GM18502 (cell line): ENCODE results near the gene TWF1.
"Not testable (repeated sequence)": the region's sequence is repeated elsewhere in the genome, so short reads cannot be mapped to it uniquely, and the experiment has no call there.

Experiments used
- ATAC-seq: cut with Tn5 transposase; IDR thresholded peaks from one replicate; pipeline ENCODE4 v1.9.1; 2021; ENCODE audit warnings: mild to moderate bottlenecking; ENCODE audit not compliant: unreplicated experiment, poor library complexity

Gene TWF1

DNA sequence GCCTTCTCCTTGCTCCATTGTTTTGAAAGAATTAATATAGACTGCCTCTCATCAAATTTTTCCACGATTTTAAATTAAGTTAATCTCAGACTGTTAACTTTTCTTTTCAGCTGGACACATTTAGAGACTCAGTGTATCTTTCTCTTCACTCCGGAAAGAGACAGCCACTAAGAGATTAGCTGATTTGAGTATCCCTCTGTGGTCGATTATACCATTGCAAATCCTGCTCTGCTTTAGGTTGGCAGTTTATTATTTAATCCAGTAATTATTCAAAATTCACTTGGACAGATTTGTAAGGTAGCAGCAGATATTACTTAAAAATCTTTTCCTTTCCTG lies 588 bp upstream of the TWF1 start:
- no peak for ATAC-seq

DNA sequence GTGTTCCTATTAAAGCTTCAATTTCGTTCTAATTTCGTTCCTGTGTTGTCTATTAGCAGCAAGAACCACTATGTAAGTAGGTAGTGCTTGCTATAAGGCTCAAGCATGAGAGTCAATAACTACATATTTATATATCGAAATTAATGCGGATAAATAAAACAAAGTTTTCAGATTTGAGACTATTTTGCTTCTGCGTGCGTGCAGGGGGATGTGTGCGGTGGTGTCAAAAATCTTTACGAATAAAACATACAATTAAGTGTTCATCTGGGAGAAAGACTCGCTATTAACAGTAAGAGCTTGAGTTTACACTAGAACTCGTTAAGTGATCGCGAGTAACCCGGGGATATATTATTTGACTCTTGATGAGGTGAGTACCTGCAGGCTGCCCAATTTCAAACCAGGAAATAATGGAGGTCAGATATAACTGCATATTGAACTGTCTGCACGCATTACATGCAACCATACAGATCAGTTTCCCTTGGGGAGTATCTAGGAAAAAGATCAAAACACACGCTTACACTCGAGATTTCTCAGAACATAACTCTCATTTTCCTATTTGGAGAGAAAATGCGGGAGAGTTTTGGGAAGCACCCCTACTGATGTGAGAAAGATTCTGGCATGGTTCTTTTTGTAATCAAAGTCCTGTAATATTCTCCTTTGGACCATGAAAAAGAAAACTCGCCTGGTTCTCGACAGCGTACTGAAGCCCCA lies 813 bp downstream of the TWF1 start:
- ATAC-seq = peak; percentile 19

DNA sequence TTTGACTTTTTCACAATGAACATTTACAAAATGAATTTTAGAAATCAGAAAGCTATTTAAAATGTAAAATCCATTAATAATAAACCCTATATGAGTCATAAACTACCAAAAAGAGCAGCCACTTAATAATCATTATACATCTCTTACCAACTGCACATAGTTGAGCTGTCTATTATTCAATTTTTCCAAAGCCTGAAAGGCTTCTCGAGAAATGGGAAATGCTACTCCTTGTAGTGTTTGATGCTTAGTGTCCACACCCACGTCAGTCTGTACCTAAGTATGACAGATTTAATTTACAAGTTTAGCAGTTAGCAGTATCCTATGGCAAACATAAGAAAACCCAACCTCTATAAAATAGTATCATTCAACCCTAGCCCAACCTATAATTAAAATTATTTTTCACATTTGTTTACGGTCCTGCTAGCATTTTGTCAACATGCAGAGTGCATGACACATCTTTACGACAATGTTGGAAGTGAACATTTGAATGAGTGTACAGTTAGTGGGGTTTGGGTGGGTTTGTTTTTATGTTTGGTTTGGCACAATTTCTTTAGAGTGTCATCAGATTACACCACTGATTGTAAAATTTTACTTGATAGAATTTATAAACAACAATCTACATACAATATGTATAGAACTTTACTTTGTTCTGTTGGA lies 8.4 kb downstream of the TWF1 start:
- ATAC-seq = no peak

DNA sequence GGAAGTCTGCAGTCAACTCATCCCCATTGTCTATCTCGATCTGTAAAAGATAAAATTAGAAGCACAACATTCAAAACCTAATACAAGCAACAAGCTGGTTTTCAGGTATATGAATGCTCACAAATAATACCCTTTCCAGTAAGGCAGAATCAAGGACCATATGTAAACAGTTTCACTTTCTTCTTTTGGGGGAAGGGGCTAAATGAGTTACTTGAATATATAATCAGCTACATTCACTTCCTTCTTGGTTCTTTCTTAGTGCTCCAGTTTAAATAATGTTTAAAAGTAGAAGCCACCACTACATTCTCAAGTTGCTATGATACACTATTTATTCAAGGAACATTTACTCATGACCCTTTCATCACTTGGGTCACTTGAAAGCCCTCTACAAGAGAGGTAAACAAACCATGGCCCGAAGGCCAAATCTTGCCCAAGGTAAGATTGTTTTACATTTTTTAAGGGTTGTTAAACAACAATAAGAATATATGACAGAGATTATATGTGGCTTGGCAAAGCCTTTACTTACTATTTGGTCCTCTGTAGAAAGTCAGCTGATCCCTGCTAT lies 10.3 kb downstream of the TWF1 start:
- no peak for ATAC-seq

DNA sequence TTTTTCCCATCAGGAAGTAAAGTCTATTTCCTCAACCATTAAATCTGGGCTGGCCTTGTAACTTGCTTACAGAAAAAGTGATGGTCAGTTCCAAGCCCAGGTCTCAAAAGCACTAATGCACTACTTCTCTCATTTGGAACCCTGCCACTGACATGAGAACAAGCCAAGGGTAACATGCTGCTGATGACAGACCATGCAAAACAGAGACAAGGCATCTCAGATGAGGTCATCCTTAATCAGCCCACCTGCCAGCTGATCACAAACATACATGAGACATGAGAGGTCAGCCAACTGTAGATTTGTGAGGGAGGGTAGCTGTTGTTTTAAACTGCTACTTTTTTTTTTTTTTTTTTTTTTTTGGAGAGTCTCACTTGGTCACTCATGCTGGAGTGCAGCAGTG lies 16.2 kb downstream of the TWF1 start:
- no peak for ATAC-seq

DNA sequence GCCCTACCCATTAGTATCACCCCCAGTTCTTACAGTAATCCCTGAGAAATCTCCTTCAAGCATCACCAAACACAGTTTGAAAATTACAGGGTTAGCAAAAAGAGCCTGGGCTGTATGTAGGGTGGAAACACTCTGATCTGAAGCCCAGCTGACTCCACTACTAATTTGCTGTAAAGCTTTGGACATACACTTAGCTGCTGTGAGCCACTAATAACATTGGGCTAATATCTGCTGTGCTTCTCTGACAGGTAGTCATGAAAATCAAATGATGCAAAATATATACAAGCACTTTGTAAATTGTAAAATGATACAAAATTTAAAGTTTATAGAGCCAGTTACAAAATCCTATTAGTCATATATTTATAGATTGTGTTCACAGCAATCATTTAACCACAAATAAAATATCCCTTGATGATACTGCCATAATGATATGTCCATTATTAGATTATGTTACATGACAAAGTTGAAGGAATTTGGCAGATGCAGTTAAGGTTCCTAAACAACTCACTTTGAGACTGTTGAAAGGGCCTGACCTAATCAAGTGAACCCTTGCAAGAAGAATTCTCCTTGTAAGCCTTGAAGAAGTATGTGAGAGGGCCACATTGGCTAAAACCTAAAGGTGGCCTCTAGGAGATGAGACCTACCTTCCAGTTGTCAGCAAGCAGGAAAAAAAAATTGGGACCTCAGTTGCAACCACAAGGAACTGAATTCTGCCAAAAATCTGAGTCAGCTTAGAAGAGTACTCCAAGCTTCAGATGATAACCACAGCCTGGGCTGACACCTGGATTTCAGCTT lies 19.0 kb downstream of the TWF1 start:
- no peak for ATAC-seq

DNA sequence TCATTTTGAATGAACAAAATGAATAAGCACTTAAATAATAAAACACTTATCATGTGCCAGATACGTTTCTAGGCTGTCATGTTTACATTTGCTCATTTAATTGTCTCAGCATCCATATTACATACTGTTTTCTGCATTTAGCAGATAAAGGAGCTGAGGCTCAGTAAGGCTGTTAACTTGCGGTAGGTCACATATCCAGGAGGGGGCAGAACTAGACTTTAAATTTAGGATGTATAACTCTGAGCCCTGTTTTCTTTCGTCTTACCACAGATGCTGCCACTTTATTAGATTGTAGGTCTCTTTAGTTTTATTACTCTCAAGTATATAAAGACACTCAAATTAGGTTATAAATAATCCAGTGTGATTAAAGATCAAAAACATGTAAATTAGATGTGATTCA lies 29.6 kb downstream of the TWF1 start:
- ATAC-seq = no peak

DNA sequence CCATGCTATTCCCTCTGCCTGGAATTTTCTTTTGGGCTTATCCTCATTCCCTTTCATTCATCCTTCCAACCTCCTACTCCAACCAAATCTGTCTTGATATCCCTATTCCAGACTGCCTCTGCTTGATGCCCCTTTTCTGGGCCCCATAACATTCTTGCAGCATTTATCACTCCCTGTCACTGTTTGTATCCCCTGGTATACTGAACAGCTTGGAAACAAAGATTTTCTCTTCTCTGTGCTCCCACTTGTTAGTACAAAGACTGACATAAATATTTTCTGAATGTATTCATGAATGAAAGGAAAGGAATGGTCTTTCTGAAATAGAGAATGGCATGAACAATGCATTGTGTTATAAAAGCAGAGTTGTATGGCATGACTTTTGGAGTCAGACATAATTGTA lies 39.8 kb downstream of the TWF1 start:
- no peak for ATAC-seq

DNA sequence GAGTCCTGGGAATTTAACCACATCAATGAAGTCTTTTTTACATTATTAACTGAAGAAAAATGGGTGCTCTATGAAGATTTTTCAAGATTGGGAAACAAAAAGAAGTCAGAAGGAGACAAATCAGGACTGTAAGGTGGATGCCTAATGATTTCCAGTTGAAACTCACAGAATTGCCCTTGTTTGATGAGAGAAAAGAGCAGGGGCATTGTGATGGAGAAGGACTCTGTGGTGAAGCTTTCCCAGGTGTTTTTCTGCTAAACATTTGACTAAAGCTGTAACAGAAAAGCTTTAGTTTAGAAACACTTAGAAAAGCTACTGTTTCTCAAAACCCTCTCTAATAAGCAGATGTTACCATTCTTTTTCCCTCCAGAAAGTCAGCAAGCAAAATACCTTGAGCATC lies 41.6 kb downstream of the TWF1 start:
- ATAC-seq = no peak

DNA sequence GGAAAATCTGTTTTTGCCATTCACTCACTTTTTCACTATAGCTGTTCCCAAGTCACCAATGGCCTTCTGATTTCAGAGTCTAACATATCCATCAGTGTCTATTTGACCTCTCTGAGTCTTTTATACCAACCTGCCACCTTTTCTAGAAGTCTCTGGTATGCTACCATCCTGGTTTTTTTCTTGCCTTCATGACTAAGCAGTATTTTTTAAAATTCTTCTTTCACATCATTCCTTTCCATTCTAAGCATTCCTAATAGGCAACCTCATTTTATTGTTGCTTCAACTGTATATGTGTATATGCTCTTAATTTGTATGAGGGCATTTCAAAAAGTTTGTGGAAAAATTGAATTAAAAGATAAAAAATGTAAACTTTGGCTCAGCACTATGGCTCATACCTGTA lies 42.3 kb downstream of the TWF1 start:
- no peak for ATAC-seq

DNA sequence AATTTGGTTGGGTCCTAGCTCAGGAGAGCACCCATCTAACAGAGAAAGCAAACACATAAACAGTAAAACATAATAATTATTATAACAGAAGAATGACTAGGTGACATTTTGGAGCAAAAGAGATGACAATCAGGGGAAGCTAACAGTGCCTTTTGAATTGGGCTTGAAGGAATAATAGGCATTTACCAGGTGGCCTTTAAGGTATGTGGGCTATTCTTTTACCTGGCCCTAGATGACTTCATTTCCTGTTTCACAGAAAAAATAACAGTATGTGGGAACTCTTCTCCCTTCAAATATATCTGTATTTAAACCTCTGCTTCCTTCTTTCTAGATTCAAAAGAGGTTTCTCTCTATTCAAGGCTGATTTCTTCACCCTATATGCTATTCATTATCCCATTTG lies 43.5 kb downstream of the TWF1 start:
- no peak for ATAC-seq

DNA sequence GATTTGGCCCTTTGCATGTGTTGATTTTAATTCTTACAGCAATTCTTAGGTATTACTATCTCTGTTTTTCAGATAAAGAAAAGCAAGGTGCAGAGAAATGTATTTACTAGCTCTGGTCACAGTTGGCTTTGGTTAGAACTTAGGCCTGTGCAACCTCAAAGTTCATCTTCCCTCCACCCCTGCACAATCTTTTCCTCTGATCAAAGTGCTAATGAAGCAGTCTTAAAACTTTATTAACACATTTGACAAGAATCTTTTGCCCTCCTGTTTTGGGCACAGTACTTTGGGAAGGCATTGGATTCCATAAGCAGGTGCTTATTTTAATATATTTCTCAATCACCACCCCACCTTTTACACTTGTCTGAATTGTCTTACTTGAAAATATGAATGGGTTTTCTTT lies 44.6 kb downstream of the TWF1 start:
- ATAC-seq = no peak

DNA sequence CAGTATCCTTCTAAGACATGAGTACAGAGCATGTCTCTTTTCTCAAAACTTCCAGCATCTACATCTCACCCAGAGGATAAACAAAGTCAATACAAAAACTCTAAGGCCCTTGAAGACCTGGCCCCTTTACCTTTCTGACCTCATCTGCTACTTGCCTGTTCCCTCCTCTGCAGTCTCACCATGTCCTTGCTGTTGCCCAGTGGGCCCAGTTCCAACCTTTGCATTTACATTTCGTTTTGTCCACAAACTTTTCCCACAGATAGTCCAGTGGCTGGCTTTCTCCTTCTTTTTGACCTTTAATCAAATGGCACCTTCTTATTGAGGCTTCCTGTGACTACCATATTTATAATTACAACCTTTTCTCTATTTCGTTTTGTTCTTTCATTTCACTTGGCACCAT lies 45.7 kb downstream of the TWF1 start:
- ATAC-seq = no peak

DNA sequence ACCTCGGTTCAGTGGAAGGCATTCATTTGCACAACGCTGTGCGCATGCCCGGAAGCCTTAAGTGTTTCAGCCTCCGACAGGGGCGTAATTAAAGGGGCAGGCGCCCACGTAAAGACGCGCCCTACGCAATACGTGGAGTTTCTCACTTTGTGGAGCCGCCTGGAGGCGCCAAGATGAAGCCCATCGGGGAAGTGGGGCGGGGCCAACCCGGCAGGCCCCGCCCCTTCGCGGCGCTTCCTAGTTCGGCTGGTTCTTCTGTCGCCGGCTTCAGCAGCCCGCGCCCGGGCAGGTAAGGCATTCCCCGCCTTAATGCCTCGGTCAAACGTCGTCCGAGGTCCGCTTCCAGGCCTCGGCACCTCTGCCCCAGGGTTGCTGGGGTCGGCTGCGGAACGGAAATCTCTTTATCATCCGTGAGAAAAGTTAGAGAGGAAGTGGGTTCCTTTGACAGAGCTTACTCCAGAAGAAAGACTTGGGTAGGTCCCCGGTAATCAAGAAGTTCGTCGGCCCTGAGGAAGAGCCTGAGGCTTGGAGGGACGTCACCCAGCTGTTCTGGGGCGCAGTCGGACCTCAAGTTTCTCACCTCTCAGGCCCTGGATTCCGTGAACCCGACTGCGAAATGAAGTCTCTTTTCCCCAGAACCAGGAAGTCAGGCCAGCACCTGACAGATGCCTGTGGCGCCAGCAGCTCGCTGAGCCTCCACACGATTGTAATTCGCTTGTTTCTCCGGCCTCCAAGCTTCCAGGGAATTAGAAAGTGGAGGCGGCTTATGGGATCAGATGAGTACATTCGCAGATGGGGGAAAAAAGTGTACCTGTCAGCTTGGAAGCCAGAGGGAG lies 47.2 kb downstream of the TWF1 start, which contains the start of the genes IRAK4 and PUS7L:
IRAK4 (plus strand) TSS at position 224 of the 836 bp plus-strand sequence. CDS start 9,161 bp downstream, outside the sequence.
PUS7L (minus strand) TSS at position 63 of the 836 bp plus-strand sequence. CDS start 3,545 bp downstream, outside the sequence.
- peak; percentile 97 for ATAC-seq

DNA sequence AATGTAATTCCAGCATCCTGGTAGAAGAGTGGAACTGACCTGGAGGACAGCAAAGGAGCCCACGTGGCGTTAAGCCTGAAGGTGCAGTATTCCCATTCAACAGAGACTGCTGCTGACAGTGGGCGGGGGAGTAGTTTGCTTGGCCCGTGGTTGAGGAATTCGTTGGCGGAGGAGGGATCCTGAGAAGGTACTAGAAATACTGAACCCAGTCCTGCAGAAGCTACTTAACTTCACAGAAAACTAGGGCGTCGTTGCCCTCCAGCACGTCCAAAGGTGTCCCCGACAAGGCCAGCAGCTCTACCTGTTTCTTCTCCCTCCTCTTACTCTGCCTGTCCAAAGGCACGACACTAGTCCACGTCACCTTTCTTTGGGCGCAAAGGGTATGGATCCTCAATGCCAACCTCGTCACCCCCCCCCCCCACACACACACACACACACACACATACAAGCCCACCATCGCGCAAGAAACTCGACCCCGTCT lies 47.8 kb downstream of the TWF1 start:
- peak; percentile 11 for ATAC-seq

DNA sequence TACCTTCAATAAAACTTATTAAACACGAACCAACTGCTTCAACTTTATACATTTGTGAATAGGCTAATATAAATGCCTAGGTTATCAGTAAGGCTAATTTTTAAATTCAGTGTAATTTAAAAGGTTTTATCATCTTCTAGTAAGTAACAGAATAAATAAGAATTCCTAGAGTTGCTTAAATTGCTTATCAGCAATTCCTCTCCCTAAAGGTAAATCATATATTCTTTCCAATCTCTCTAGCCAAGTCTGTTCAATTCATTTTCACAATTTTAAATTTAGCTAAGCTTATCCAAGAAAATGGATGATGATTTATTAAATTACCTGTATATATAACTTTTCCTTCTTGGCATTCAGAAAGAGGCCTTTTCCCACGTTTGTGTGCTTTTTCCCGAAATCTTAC lies 52.1 kb downstream of the TWF1 start:
- no peak for ATAC-seq

DNA sequence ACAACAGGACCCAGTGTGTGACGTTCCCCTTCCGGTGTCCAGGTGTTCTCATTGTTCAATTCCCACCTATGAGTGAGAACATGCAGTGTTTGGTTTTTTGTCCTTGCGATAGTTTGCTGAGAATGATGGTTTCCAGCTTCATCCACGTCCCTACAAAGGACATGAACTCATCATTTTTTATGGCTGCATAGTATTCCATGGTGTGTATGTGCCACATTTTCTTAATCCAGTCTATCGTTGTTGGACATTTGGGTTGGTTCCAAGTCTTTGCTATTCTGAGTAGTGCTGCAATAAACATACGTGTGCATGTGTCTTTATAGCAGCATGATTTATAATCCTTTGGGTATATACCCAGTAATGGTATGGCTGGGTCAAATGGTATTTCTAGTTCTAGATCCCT lies 54.8 kb downstream of the TWF1 start:
- not testable (repeated sequence) for ATAC-seq

DNA sequence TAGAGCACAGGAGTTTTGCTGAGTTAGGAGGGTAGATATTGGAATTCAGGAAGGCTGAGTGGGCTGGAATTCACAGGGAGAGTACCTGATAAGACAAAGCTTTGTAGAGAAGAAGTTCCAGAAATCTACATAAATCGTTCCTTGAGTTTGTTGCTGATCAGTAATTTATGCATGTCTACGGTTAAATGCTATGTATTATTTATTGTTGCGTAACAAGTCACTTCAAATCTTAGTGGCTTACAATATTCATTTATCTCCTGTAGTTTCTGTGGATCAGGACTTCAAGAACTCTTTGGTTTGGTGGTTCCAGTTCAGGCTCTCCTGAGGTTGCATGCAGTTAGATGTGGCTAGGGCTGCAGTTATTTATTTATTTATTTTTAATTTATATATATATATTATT lies 55.3 kb downstream of the TWF1 start:
- no peak for ATAC-seq

DNA sequence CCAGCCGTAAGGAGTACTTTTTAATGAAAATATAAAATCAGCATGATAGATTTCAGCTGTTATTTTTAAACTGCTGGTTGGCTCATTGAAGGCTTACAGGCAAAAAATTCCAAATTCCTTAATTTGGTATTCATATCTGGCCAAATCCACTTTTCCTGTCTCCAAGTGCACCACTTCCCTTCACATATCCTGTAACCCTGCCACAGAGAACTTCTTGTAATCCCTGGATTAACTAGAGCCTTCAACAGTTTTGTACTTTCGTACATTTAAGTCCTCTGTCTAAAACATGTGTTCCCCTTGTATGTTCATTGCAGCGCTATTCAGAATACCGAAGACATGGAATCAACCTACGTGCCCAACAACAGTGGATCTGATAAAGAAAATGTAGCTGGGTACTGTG lies 57.1 kb downstream of the TWF1 start:
- ATAC-seq = no peak

DNA sequence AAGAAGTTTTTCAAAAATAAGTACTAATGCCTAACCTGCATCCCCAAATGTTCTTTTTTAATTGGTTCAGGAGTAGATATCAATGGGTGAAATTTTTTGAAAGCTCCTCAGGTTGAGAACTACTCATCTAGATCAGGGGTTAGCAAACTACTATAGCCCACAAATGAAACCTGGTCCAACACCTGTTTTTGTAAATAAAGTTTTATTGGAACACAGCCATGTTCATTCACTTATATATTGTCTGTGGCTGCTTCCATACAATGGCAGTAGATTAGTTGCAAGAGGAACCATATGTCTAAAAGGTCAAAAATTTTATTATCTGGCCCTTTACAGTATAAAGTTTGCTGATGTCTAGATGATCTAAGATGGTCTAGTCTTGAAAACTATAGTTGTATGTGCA lies 61.3 kb downstream of the TWF1 start:
- no peak for ATAC-seq
